Measurements from ENCODE around the gene NUPR2.
A peak's percentile ranks its signal among the peaks of the same experiment; 100 is the strongest.
"Not testable (repeated sequence)": the region's sequence is repeated elsewhere in the genome, so short reads cannot be mapped to it uniquely, and the experiment has no call there.

The NUPR2 gene

DNA sequence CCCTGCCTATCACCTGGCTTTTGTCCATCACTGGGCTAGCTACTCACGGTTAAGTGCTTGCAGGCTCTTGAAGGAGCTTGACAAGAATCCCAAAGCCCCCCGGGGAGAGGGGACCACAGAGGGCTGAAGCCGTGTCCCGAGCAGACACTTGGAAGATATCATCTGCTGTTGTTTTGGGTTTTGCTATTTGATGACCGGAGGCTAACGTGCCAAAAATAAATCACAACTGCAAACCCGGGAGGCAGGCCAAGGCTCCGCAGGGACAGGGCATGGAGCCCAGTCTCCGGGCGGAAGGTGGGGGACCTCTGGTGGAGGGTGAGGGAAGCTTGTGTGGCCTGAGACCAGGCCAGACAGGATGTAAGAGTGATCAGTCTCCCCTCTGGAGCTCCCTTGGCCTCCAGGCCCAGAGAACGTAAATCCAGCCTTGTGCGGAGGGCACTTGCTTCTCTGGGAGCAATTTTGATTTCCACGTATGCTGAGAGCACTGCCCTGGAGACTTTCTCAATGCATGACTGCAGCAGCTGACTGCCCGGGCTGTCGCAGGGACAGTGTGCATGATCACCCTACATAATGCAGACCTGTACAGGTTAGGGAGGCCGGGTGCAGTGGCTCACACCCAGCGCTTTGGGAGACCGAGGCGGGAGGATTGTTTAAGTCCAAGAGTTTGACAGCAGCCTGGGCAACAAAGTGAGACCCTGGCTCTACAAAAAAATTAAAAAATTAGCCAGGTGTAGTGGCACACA is 23.3 kb downstream of the NUPR2 start, which contains the start of gene PHKG1 (continued):
- TF ChIP-seq, protein P1, sequence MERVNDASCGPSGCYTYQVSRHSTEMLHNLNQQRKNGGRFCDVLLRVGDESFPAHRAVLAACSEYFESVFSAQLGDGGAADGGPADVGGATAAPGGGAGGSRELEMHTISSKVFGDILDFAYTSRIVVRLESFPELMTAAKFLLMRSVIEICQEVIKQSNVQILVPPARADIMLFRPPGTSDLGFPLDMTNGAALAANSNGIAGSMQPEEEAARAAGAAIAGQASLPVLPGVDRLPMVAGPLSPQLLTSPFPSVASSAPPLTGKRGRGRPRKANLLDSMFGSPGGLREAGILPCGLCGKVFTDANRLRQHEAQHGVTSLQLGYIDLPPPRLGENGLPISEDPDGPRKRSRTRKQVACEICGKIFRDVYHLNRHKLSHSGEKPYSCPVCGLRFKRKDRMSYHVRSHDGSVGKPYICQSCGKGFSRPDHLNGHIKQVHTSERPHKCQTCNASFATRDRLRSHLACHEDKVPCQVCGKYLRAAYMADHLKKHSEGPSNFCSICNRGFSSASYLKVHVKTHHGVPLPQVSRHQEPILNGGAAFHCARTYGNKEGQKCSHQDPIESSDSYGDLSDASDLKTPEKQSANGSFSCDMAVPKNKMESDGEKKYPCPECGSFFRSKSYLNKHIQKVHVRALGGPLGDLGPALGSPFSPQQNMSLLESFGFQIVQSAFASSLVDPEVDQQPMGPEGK (tag by site-specific recombination; IDR thresholded peaks at IDR 0.05): no peak
- TF ChIP-seq, protein P2, sequence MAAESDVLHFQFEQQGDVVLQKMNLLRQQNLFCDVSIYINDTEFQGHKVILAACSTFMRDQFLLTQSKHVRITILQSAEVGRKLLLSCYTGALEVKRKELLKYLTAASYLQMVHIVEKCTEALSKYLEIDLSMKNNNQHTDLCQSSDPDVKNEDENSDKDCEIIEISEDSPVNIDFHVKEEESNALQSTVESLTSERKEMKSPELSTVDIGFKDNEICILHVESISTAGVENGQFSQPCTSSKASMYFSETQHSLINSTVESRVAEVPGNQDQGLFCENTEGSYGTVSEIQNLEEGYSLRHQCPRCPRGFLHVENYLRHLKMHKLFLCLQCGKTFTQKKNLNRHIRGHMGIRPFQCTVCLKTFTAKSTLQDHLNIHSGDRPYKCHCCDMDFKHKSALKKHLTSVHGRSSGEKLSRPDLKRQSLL (tag by site-specific recombination; IDR thresholded peaks at IDR 0.05): no peak
- TF ChIP-seq, protein P3, sequence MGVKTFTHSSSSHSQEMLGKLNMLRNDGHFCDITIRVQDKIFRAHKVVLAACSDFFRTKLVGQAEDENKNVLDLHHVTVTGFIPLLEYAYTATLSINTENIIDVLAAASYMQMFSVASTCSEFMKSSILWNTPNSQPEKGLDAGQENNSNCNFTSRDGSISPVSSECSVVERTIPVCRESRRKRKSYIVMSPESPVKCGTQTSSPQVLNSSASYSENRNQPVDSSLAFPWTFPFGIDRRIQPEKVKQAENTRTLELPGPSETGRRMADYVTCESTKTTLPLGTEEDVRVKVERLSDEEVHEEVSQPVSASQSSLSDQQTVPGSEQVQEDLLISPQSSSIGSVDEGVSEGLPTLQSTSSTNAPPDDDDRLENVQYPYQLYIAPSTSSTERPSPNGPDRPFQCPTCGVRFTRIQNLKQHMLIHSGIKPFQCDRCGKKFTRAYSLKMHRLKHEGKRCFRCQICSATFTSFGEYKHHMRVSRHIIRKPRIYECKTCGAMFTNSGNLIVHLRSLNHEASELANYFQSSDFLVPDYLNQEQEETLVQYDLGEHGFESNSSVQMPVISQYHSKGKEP (tag by site-specific recombination; IDR thresholded peaks at IDR 0.05): peak; percentile 39; the same call in 1 of the 2 replicates
- TF ChIP-seq, protein P4, sequence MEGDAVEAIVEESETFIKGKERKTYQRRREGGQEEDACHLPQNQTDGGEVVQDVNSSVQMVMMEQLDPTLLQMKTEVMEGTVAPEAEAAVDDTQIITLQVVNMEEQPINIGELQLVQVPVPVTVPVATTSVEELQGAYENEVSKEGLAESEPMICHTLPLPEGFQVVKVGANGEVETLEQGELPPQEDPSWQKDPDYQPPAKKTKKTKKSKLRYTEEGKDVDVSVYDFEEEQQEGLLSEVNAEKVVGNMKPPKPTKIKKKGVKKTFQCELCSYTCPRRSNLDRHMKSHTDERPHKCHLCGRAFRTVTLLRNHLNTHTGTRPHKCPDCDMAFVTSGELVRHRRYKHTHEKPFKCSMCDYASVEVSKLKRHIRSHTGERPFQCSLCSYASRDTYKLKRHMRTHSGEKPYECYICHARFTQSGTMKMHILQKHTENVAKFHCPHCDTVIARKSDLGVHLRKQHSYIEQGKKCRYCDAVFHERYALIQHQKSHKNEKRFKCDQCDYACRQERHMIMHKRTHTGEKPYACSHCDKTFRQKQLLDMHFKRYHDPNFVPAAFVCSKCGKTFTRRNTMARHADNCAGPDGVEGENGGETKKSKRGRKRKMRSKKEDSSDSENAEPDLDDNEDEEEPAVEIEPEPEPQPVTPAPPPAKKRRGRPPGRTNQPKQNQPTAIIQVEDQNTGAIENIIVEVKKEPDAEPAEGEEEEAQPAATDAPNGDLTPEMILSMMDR (tag by site-specific recombination; IDR thresholded peaks at IDR 0.05): 0 out of 2 replicates have a peak, but pooled peaks have one; percentile 20
- TF ChIP-seq ZNF121 (tag by site-specific recombination; IDR thresholded peaks at IDR 0.05) (no peak), ZNF341 (tag by site-specific recombination; IDR thresholded peaks at IDR 0.05; ENCODE audit: low read depth) (no peak), ZNF37A (tag by site-specific recombination; IDR thresholded peaks at IDR 0.05) (no peak), ZNF239 (tag by site-specific recombination; IDR thresholded peaks at IDR 0.05) (no peak), ZNF391 (tag by site-specific recombination; IDR thresholded peaks at IDR 0.05; ENCODE audit: borderline replicate concordance, low read depth) (no peak), ZNF354C (tag by site-specific recombination; IDR thresholded peaks at IDR 0.05; ENCODE audit: borderline replicate concordance, low read depth) (no peak), GLIS1 (tag by site-specific recombination; IDR thresholded peaks at IDR 0.05) (peak; percentile 17; the same call in 1 of the 2 replicates)

DNA sequence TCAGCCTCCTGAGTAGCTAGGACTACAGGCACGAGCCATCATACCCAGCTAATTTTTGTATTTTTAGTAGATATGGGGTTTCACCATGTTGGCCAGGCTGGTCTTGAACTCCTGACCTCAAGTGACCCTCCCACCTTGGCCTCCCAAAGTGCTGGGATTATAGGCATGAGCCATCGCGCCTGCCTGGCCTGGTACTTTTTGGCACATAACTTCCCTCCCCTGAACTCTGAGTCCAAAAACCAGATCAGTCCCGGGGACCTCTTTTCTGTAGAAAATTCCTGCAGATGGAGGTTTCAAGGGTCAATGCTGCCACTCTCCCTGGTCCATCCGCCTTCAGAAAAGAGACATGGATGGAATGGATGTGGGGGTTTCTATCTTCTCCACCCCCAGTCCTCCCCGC is 23.8 kb downstream of the NUPR2 start:
- H3K9me3 ChIP-seq (ENCODE audit: control insufficient read depth, insufficient read depth, low read depth, low read length); H3K36me3 ChIP-seq (ENCODE audit: control insufficient read depth in 2 of 2, insufficient read depth in 1 of 2, low read length in 2 of 2); POLR2A ChIA-PET; H3K27ac ChIP-seq (ENCODE audit: extremely low read depth, low read depth, low read length); H3K4me3 ChIP-seq (ENCODE audit: low read depth, low read length); H3K4me1 ChIP-seq (ENCODE audit: control insufficient read depth, insufficient read depth, low read length): not testable (repeated sequence)
- CTCF ChIA-PET: interaction anchor here (0.6 to 1.5 kb wide), 6 partner anchors 18 to 650 kb away, joined by 3 read pairs; no protein-coding TSS in a partner anchor

DNA sequence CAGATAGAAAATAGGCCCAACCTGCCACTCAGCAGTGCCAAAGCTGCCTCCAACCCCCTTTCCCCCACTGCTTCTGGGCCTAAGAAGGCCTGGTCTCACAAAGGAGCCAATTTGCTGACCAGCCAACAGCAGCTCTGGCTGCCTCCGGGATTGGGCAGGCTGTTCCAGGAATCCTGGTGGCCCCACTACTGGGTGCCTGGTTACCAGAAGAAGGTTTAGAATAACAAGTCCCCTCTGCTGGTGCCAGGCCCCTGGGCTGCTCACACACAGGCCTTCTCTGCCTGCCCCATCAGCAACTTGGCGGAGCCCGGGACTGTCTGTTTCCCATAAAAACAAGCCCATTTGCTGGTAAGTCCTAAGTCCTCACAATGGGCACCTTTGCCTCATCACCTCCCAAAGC is 24.6 kb downstream of the NUPR2 start:
- H3K36me3 ChIP-seq (ENCODE audit: control insufficient read depth in 2 of 2, insufficient read depth in 1 of 2, low read length in 2 of 2): no peaks in the 10 kb centered on the region; a peak in 1 of 3 replicates
- no peaks in the 10 kb centered on the region for H3K9me3 ChIP-seq (ENCODE audit: control insufficient read depth, insufficient read depth, low read depth, low read length)
- ChIA-PET POLR2A (no interaction called here), CTCF (interaction anchor here (0.6 to 1.5 kb wide), 2 partner anchors 135 to 450 kb away, joined by 3 read pairs; no protein-coding TSS in a partner anchor)
- no peaks in the 10 kb centered on the region for H3K4me1 ChIP-seq (ENCODE audit: control insufficient read depth, insufficient read depth, low read length)
- TF ChIP-seq ZNF791 (tag by site-specific recombination; IDR thresholded peaks at IDR 0.05) (no peak), ZNF501 (tag by site-specific recombination; IDR thresholded peaks at IDR 0.05) (no peak), ZNF239 (tag by site-specific recombination; IDR thresholded peaks at IDR 0.05) (no peak), ZNF707 (tag by site-specific recombination; IDR thresholded peaks at IDR 0.05) (no peak), KLF9 (tag by site-specific recombination; IDR thresholded peaks at IDR 0.05; ENCODE audit: low read depth) (no peak), SETDB1 (IDR thresholded peaks at IDR 0.05; ENCODE audit: insufficient read length, low read length) (no peak), ZBTB17 (tag by site-specific recombination; IDR thresholded peaks at IDR 0.05) (0 out of 2 replicates have a peak, but pooled peaks have one; percentile 7), ZNF341 (tag by site-specific recombination; IDR thresholded peaks at IDR 0.05; ENCODE audit: low read depth) (peak; percentile 46; the same call in 1 of the 2 replicates)
- TF ChIP-seq, protein P1 (tag by site-specific recombination; IDR thresholded peaks at IDR 0.05): no peak
- no peak overlapping the region for H3K27ac ChIP-seq (ENCODE audit: extremely low read depth, low read depth, low read length)
- H3K4me3 ChIP-seq (ENCODE audit: low read depth, low read length): no peak overlapping the region
